Stomach (tissue), 4 donors: ENCODE data around the gene SRCIN1.

ENCODE experiments used
- CTCF ChIP-seq, 7 experiments: fragments of 450-650 bp in 4 of 7; fragments of 200-600 bp in 3 of 7; sonication (generic) in 3 of 7; IDR thresholded peaks; one replicate each; pipeline ENCODE4 v1.5.1; 2016 to 2019; ENCODE audit warnings: antibody characterized with exemption in 7 of 7, control low read depth in 2 of 7, mild to moderate bottlenecking in 1 of 7
- POLR2A ChIP-seq, 4 donors: fragments of 450-650 bp; IDR thresholded peaks; one replicate each; pipeline ENCODE4 v1.6.1; 2016; ENCODE audit warnings: antibody characterized with exemption in 4 of 4, control low read depth in 2 of 4, mild to moderate bottlenecking in 1 of 4, moderate library complexity in 1 of 4
- POLR2AphosphoS5 ChIP-seq, 3 donors: sonication (generic); formaldehyde crosslinking; IDR thresholded peaks; one replicate each; pipeline ENCODE4 v1.6.1; 2016; ENCODE audit warnings: antibody characterized with exemption in 3 of 3

GRCh38 chr17:38542286-38542685, 63.5 kb downstream of the SRCIN1 start:
- TF ChIP-seq CTCF (IDR thresholded peaks at IDR 0.05) (no peak), POLR2AphosphoS5 (IDR thresholded peaks at IDR 0.05) (no peak), POLR2A (IDR thresholded peaks at IDR 0.05) (no peak)
